ENCODE results near the gene PDLIM4.

Gene PDLIM4, protein sequence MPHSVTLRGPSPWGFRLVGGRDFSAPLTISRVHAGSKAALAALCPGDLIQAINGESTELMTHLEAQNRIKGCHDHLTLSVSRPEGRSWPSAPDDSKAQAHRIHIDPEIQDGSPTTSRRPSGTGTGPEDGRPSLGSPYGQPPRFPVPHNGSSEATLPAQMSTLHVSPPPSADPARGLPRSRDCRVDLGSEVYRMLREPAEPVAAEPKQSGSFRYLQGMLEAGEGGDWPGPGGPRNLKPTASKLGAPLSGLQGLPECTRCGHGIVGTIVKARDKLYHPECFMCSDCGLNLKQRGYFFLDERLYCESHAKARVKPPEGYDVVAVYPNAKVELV

DNA sequence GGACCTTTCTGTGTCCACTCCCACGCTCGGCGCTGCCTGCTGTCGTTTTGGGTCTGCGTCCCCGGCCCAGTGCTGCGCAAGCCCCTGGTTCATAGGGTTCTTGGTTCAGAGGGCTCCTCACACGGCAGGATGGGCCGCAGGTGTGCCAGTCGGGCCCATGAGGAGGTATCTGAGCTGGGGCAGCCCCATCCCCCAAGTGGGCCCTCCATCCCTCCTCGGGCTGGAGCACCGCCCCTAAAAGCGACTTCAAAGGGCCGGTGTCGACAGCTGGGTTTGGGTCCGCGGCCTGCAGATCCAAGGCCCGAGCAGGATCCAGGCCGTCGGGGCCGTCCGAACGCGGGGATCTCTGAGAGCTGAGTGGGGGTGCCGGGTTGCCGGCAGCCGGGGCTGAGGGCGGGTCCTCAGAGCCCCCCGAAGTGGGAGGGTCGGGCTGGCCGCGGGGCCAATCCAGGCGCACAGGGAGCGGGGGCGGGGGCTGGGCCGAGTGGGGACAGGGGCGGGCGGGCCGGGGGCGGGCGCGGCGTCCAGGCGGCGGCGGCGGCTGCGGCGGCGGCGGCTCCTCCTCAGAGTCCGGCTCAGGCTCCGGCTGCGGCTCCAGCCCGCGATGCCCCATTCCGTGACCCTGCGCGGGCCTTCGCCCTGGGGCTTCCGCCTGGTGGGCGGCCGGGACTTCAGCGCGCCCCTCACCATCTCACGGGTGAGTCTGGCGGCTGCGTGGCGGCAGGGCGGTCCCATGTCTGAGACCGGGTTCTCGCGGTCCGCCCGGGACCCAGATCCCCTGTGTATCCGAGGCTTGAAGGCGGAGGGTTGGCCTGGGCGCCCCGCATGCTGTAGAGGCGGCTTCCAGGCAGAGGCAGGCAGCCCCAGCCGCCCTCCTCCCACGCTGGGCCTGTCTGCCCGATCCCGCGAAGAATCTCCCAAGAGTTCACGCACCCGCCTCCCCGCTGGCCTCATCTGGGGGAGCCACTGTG is at the start of gene PDLIM4:
PDLIM4 (plus strand) TSS at position 566 of the 971 bp plus-strand sequence; CDS start at position 605, 39 bp downstream.
- H3K27ac ChIP-seq, result peak within 1 kb of the TSS; percentile 88
- no peak for DNase-seq (ENCODE audit: low read depth, low spot score)

GRCh38 chr5:132207778-132208177 is 49.7 kb upstream of the PDLIM4 start:
- DNase-seq (ENCODE audit: low read depth, low spot score), result no peak
- H3K27ac ChIP-seq, result no peak overlapping the region

DNA sequence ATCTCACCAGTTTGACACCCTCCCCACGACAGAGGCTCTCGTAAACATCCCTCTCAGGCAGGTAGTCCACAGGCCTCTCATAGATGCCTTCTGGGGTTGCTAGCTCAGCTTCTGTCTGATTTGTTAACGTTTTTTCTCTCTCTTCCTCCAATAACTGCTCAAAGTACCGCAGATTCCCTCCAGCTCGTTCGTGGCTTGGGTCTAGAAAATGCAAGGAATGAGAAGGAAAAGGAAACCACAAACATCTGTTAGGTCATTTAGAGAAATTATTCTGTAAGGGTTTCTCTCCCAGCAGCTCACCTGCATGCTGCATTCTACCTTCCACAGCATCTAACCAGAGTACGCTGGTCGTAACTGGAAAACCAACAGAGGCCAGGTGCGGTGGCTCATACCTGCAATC is 48.4 kb upstream of the PDLIM4 start:
- no peak for DNase-seq (ENCODE audit: low read depth, low spot score)

DNA sequence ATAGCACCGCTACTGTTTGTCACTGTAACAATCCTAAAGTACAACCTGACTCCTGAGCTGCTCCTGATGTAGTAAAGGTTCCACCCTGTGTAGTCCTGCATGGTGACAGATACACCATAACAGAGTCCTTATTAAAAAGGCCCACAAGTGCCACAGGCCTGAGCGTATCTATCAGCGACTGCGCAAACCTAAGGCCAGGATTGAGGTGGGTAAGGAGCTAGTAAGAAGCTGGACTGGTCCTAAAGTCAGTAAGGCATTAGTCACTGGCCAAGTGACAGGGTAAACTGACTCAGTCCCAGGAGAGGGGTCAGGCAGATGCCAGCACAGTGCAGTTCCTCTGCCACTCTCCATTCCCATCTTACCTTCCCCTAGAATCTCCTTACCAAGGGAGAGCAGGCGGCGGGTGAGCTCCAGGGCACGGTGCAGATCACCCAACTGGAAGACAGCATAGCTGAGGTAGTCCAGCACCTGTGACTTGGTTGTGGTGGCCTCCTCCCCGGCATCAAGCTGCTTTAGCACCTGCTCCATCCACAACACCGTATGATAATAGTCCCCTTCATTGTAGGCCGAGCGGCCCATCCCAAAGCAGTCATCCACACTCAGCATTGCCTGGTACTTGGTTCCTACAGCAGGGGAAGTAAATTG is 47.5 kb upstream of the PDLIM4 start:
- DNase-seq (ENCODE audit: low read depth, low spot score), result no peak
- no peak overlapping the region for H3K27ac ChIP-seq

More for the DNA sequence above, 48.4 kb upstream of the PDLIM4 start:
- H3K27ac ChIP-seq, result no peak overlapping the region

DNA sequence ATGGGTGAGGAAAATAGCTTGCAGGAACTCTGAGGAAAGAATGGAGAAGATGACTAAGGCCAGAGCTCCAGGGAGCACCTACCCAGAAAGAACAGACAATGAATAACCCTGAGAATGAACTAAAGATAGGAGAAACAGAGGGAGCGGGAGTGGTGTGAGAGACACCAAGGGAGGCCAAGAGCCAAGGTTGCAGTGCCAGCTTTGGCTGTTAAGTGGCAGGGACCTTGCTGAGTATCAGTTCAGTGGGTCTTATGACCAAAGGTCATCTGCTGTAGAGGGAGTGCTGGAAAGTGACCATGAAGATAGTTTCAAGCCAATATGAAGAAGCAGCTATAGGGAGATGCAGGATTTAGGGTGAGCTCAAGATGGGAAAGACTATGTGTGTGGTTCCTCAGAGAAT is 46.6 kb upstream of the PDLIM4 start:
- DNase-seq (ENCODE audit: low read depth, low spot score), result no peak
- no peak overlapping the region for H3K27ac ChIP-seq

DNA sequence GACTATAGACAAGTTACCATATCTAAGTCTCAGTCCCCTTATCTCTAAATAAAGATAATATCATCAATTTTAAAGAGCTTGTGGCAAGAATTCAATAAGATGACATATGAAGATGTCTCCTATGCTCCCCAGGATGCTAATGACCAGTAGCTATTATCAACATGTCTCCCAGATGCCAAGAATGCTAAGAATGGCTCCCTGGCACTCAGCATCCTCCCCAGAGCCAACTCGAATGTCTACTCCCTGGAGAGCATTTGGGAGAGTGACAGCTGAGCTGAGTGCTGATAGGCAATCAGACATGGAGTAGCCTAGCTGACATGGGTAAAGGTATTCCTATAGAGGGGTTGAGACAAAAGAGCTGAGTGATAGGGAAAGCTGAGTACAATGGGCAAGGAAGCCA is 45.7 kb upstream of the PDLIM4 start:
- H3K27ac ChIP-seq, result no peak overlapping the region
- DNase-seq (ENCODE audit: low read depth, low spot score), result no peak

DNA sequence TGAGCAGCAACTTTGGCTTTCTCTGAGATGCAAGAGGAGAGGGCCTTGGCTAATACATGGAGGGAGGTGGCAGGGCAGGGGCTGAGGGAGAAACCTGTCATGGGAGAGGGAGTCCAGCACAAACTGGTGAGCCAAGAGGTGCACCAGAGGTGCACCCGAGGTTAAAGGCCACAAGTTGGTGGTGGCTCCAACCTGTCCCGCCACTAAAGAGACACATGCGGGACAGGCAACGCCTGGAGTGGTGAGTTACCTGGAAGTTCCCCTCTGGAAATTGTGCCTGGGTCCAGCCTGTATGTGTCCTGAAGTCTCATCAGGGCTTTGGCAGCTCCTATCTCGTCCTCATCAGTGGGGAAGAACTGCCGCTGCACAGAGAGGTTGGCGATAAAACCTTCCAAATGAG is 43.8 kb upstream of the PDLIM4 start:
- DNase-seq (ENCODE audit: low read depth, low spot score), result no peak
- no peak overlapping the region for H3K27ac ChIP-seq

DNA sequence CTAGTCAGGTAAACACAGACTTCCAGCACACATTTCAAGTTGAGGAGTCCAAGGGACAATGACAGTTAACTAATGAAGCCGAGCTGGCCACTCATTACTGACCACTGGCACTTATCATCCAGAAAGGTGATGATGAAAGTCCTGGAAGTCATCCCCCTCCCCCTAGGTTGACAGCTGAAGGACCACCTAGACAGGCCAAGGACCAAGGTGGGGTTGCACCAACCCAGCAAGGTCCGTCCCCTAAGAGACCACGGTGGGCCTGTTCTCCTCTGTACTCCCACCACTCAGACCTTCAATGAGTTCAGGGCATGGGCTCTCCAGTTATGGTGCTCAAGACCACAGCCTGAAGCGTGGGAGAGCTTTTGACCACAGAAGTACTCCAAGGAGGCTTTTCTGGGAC is 43.0 kb upstream of the PDLIM4 start:
- no peak overlapping the region for H3K27ac ChIP-seq
- DNase-seq (ENCODE audit: low read depth, low spot score), result no peak

- peak; percentile 89 for DNase-seq (ENCODE audit: low read depth, low spot score)
- H3K27ac ChIP-seq, result peak overlapping the region; percentile 49
Observed at GRCh38 chr5:132215329-132215728, 42.2 kb upstream of the PDLIM4 start.

- no peak overlapping the region for H3K27ac ChIP-seq
- DNase-seq (ENCODE audit: low read depth, low spot score), result no peak
Observed at GRCh38 chr5:132218321-132218720, 39.2 kb upstream of the PDLIM4 start.

DNA sequence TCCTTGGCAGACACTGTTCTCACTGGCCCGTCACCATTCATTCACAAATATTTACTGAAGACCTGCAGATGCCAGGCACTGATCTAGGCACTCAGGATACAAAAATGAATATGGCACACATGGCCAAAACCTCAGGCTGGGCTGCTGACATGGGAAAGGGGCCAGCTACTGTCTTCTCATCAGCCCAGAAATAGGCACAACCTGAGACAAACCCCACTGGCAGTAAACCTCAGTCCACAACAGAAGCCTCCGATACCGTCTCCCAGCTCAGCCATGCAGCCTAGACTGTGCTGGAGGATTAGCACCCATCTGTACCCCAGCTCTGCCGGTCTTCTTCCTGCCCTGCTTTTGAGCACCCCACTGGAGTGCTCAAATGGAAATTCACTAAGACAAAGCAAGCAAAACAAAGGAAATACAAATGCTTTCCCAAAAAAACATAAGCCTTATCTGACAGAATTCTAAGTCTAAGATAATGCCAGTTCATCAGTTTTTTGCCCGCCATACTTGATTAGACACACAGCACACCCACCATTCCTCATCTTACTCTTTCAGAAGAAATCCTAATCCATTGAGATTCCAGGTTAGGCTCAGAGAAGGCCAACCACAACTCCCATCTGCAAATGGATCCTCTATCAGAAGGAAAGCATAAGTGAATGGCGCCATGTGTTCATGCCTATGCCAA is 38.1 kb upstream of the PDLIM4 start:
- no peak for DNase-seq (ENCODE audit: low read depth, low spot score)
- H3K27ac ChIP-seq, result no peak overlapping the region

DNA sequence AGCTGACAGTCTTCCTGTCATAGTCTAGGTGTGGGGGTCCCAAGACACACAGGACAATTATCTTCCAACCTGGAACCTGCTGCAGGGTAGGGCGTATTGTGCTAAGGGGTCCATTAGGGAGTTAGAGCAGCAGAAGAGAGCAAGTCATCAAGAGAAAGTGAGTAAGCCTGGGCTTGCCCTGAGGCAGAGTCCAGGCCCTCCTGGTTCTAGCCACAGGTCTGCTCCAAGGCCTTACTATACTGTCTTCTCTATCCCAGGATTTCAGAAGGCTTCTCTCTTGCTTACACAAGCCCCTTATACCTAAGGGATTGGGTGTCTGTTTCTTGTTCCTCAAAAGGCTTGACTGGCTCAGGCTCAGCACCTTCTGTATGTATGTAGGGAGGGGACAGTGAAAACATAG is 37.5 kb upstream of the PDLIM4 start:
- H3K27ac ChIP-seq, result no peak overlapping the region
- no peak for DNase-seq (ENCODE audit: low read depth, low spot score)

DNA sequence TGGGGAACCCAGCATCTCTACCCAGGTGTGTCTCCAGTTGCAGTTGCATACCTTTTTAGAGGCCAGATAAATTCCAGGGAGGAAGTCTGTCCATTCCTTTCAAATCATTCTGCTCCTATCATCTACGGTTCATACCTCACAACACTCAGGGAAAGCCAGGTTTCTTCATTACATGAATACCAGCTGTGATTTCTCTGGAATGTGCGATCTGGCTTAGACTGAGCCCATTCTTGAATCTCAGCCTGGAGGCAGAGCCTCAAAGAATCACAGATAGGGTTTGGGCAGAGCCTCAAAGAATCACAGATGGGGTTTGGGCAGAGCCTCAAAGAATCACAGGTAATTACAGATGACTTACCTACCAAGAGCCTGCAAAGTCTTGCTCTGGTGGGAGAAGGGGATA is 37.0 kb upstream of the PDLIM4 start:
- no peak for DNase-seq (ENCODE audit: low read depth, low spot score)
- no peak overlapping the region for H3K27ac ChIP-seq

GRCh38 chr5:132221781-132222648 is 35.5 kb upstream of the PDLIM4 start:
- H3K27ac ChIP-seq, result no peak overlapping the region
- DNase-seq (ENCODE audit: low read depth, low spot score), result no peak

GRCh38 chr5:132222649-132223038 is 34.9 kb upstream of the PDLIM4 start:
- DNase-seq (ENCODE audit: low read depth, low spot score), result no peak
- H3K27ac ChIP-seq, result no peak overlapping the region

- H3K27ac ChIP-seq, result no peak overlapping the region
- DNase-seq (ENCODE audit: low read depth, low spot score), result no peak
Observed at GRCh38 chr5:132223861-132224260, 33.6 kb upstream of the PDLIM4 start.

DNA sequence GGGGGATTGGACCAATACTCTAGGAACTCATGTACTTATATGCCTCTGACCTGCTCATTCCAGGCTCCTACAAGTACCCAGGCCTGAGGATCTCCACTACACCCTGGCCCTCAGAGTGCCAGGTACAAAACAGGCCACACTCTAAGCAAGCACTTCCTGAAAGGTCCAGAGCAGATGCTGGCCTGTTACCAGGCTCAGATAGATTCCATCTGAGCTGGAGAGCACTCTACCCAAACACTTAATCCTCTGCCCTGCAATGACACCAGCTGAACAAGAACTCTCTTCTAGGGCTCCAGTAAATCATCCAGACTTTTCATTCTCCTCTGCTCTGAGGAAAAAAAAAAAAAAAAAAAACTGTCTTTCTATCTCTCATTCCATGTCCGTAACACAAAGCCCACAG is 32.8 kb upstream of the PDLIM4 start:
- DNase-seq (ENCODE audit: low read depth, low spot score), result no peak
- peak overlapping the region; percentile 87 for H3K27ac ChIP-seq

GRCh38 chr5:132225165-132226032 is 32.1 kb upstream of the PDLIM4 start:
- H3K27ac ChIP-seq, result peak overlapping the region; percentile 87
- no peak for DNase-seq (ENCODE audit: low read depth, low spot score)
